HepG2 (cell line): ENCODE results near the gene AGRN. TPM values are rescaled to one million over a fixed set of nuclear protein-coding genes. Genes with fewer than 3 reads are reported as not detected.

Experiments
- ATAC-seq: fragments of 200-7000 bp; cut with Tn5 transposase; 3 replicates; pipeline ENCODE4 v1.9.1; 2020; ENCODE audit warnings: mild to moderate bottlenecking, moderate library complexity
- BruUV-seq: library from RNA; stranded (reverse); fragments of 400-500 nt; replicated peaks from 2 replicates; lab custom pipeline; 2021; lab: Mats Ljungman, UMichigan
- CTCF ChIA-PET: fragments of 300-600 bp; formaldehyde crosslinking; extraction: SDS; loops from one replicate; lab custom pipeline; 2021; ENCODE audit warnings: low total read pairs, inconsistent platforms, low intra/inter-chr PET ratio; lab: Yijun Ruan, JAX
- POLR2A ChIA-PET: fragments of 350-600 bp; sonication (Branson Sonifier 250); formaldehyde crosslinking; loops from one replicate; lab custom pipeline; 2020; ENCODE audit warnings: antibody characterized with exemption, inconsistent platforms; lab: Yijun Ruan, JAX
- DNase-seq: peaks from one replicate; pipeline ENCODE4 v3.0.0-alpha.2; 2015; ENCODE audit warnings: low spot score
- FAIRE-seq: peaks from 3 replicates; lab custom pipeline; 2011; peaks lifted over from hg19 to GRCh38; lab: Jason Lieb, UNC
- H2AFZ ChIP-seq: one replicate; pipeline ENCODE4 v1.6.1; 2011; ENCODE audit warnings: low read length, inconsistent platforms
- H3K27ac ChIP-seq: fragments of 300-600 bp; 3 replicates; pipeline ENCODE4 v1.8.0; 2011; ENCODE audit warnings: mixed run types, mild to moderate bottlenecking, mixed read lengths, low read length, inconsistent platforms; ENCODE audit not compliant: insufficient read depth; ENCODE audit errors: extremely low read length
- H3K27me3 ChIP-seq, 2 experiments: fragments of 200-600 bp in 1 of 2; 2 replicates in 1 of 2; 3 replicates in 1 of 2; pipeline versions ENCODE4 v1.6.0 to v1.8.0; 2011; ENCODE audit warnings: low read length in 2 of 2, mild to moderate bottlenecking in 2 of 2, moderate library complexity in 2 of 2, inconsistent platforms in 1 of 2; ENCODE audit not compliant: insufficient read depth in 2 of 2, control insufficient read depth in 1 of 2
- H3K36me3 ChIP-seq, 2 experiments: fragments of 200-600 bp in 1 of 2; replicated peaks in 1 of 2; 2 replicates in 1 of 2; 3 replicates in 1 of 2; pipeline versions ENCODE4 v1.5.1 to v1.8.0; 2011; ENCODE audit warnings: low read length in 2 of 2, inconsistent platforms in 1 of 2; ENCODE audit not compliant: insufficient read depth in 2 of 2, control insufficient read depth in 1 of 2
- H3K4me1 ChIP-seq: 2 replicates; pipeline ENCODE4 v1.5.1; 2012; ENCODE audit warnings: low read length, inconsistent platforms; ENCODE audit not compliant: insufficient read depth
- H3K4me2 ChIP-seq: 2 replicates; pipeline ENCODE4 v1.6.0; 2011; ENCODE audit warnings: low read depth, low read length, inconsistent platforms
- H3K4me3 ChIP-seq, 3 experiments: fragments of 200-600 bp in 1 of 3; sonication (generic), shearing (Covaris generic) in 1 of 3; replicated peaks in 1 of 3; 2 replicates each; pipeline ENCODE4 v1.5.1; 2011 to 2016; ENCODE audit warnings: low read length in 3 of 3, inconsistent platforms in 2 of 3, low read depth in 2 of 3, mild to moderate bottlenecking in 2 of 3, control low read depth in 1 of 3, mixed read lengths in 1 of 3; ENCODE audit not compliant: insufficient read depth in 1 of 3
- H3K79me2 ChIP-seq: one replicate; pipeline ENCODE4 v1.6.1; 2011; ENCODE audit warnings: low read length, inconsistent platforms; ENCODE audit not compliant: insufficient read depth
- H3K9ac ChIP-seq: 2 replicates; pipeline ENCODE4 v1.6.0; 2011; ENCODE audit warnings: mild to moderate bottlenecking, low read depth, low read length, inconsistent platforms; ENCODE audit not compliant: insufficient read depth
- H3K9me3 ChIP-seq: 2 replicates; pipeline ENCODE4 v1.5.1; 2012; ENCODE audit warnings: mild to moderate bottlenecking, low read length
- H4K20me1 ChIP-seq: 2 replicates; pipeline ENCODE4 v1.6.0; 2011; ENCODE audit warnings: inconsistent platforms, mild to moderate bottlenecking, low read length, moderate library complexity; ENCODE audit not compliant: insufficient read depth
- CBX2 ChIP-seq, 2 experiments: fragments of 200-600 bp in 1 of 2; sonication (generic); formaldehyde crosslinking in 1 of 2; IDR thresholded peaks; 2 replicates each; pipeline versions ENCODE4 v1.7.0 to v1.8.1; 2018 to 2022; ENCODE audit warnings: low read depth in 2 of 2, low read length in 1 of 2, mild to moderate bottlenecking in 1 of 2, missing genetic modification reagents in 1 of 2
- POLR2A ChIP-seq, 2 experiments: IDR thresholded peaks; 2 replicates each; pipeline ENCODE4 v1.6.1; 2011; ENCODE audit warnings: low read depth in 2 of 2, low read length in 2 of 2, mild to moderate bottlenecking in 1 of 2, moderate library complexity in 1 of 2; ENCODE audit not compliant: insufficient read depth in 1 of 2
- SAP130 ChIP-seq: IDR thresholded peaks from 2 replicates; pipeline ENCODE4 v1.6.1; 2016; ENCODE audit warnings: low read depth
- SIN3A ChIP-seq: IDR thresholded peaks from 2 replicates; pipeline ENCODE4 v1.6.1; 2011; ENCODE audit warnings: low read depth, mild to moderate bottlenecking, control low read depth, low read length, borderline replicate concordance
- TOPORS ChIP-seq: sonication (generic); formaldehyde crosslinking; IDR thresholded peaks from 2 replicates; pipeline ENCODE4 v1.8.0; 2023; ENCODE audit warnings: mild to moderate bottlenecking, missing genetic modification reagents
- ZFP82 ChIP-seq: sonication (generic); formaldehyde crosslinking; IDR thresholded peaks from 2 replicates; pipeline ENCODE4 v1.5.1; 2020; ENCODE audit warnings: mild to moderate bottlenecking, missing genetic modification reagents, borderline replicate concordance
- ZNF367 ChIP-seq: sonication (generic); formaldehyde crosslinking; IDR thresholded peaks from 2 replicates; pipeline ENCODE4 v1.4.0; 2020; ENCODE audit warnings: missing genetic modification reagents, borderline replicate concordance
- WGBS: methylation state at CpG from one replicate; pipeline ENCODE4 v1.1.6; 2017; ENCODE audit warnings: low lambda C conversion rate; 5-methylcytosine and 5-hydroxymethylcytosine counted together
- in situ Hi-C: cut with HindIII; loops from 2 replicates; pipeline ENCODE4 v1.10.0; 2017; ENCODE audit warnings: low pct_unique_long_range_greater_than_20kb; ENCODE audit not compliant: extremely low pct_ligation_motif_present
- intact Hi-C: fragments of 100-400 bp; cut with micrococcal nuclease; formaldehyde crosslinking; loops from one replicate; pipeline ENCODE4 v1.10.0; 2022; ENCODE audit not compliant: unreplicated experiment
- polyA plus RNA-seq, 8 experiments: library from polyadenylated mRNA; depleted of rRNA in 3 of 8; stranded (reverse) in 7 of 8; unstranded in 1 of 8; fragments of >200 nt; fragmentation: Illumina TruSeq in 4 of 8; extraction: Trizol in 4 of 8; gene quantifications; 2 replicates each; pipeline versions ENCODE4 v1.2.1 to v1.2.3, GENCODE V29; 2011 to 2016; ENCODE audit warnings: low read depth in 4 of 8, missing spikeins in 1 of 8, mixed read lengths in 1 of 8; ENCODE audit not compliant: insufficient read depth in 1 of 8
- total RNA-seq, 5 experiments: library from RNA; depleted of rRNA; stranded (reverse); fragments of >200 nt; fragmentation: Illumina TruSeq; extraction: Trizol; gene quantifications; 2 replicates each; pipeline ENCODE4 v1.2.3, GENCODE V29; 2016; ENCODE audit warnings: low read depth in 1 of 5
- TF ChIP-seq, protein P1 (sequence below): sonication (generic); formaldehyde crosslinking; IDR thresholded peaks from 2 replicates; pipeline ENCODE4 v1.8.0; 2023; ENCODE audit warnings: mild to moderate bottlenecking, missing genetic modification reagents
- TF ChIP-seq, protein P2 (sequence below): sonication (generic); formaldehyde crosslinking; IDR thresholded peaks from 2 replicates; pipeline ENCODE4 v1.4.0; 2020; ENCODE audit warnings: mild to moderate bottlenecking, missing genetic modification reagents, borderline replicate concordance
- TF ChIP-seq, protein P3 (sequence below): IDR thresholded peaks from 2 replicates; pipeline ENCODE4 v1.6.1; 2016; ENCODE audit warnings: missing genetic modification reagents, missing compliant biosample characterization

AGRN gene
- total and polyA plus RNA-seq, 2 of the 13 experiments (the other 11 are each of a cell fraction or from before 2014, with no cell fraction given): 29.8 to 65.2 TPM

DNA sequence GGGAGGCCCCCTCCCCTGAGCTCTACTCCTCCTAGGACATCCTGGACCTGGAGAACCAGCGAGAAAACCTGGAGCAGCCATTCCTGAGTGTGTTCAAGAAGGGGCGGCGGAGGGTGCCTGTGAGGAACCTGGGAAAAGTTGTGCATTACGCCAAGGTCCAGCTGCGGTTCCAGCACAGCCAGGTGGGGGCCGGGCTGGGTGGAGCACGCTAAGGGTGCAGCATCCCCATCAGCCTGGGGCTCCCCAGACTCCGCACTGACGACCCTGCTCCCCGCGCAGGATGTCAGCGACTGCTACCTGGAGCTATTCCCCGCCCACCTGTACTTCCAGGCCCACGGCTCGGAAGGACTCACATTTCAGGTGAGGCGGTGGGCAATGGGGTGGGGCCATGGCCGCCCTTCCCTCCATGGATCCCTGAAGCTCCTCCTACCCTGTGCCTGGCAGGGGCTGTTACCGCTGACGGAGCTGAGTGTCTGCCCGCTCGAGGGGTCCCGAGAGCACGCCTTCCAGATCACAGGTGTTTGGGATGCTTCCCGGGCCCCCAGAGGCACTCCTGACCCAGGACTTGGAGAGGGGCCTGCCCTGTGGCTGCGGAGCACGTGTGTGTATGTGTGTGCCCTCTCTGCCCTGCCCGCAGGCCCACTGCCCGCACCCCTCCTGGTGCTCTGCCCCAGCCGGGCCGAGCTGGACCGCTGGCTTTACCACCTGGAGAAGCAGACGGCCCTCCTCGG lies 49.5 kb upstream of the AGRN start:
- no peaks in the 10 kb centered on the region for H3K36me3 ChIP-seq
- no peaks in the 10 kb centered on the region for H4K20me1 ChIP-seq
- BruUV-seq: no TSS peak
- DNase-seq: no peak
- no peaks in the 10 kb centered on the region for H3K9me3 ChIP-seq
- TF ChIP-seq, protein P1, sequence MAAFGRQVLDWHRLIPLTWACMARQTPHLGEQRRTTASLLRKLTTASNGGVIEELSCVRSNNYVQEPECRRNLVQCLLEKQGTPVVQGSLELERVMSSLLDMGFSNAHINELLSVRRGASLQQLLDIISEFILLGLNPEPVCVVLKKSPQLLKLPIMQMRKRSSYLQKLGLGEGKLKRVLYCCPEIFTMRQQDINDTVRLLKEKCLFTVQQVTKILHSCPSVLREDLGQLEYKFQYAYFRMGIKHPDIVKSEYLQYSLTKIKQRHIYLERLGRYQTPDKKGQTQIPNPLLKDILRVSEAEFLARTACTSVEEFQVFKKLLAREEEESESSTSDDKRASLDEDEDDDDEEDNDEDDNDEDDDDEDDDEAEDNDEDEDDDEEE (CRISPR knock-in tag): no peak
- TF ChIP-seq SAP130 (CRISPR knock-in tag) (no peak), SIN3A (no peak), ZFP82 (CRISPR knock-in tag) (no peak)
- TF ChIP-seq, all 625 proteins: peak for 0
- Histone ChIP-seq H3K4me2 (no peak overlapping the region), H3K27ac (no peak overlapping the region), H3K4me1 (peaks cover 24% of the 10 kb centered on the region), H3K4me3 (no peak overlapping the region), H3K27me3 (no peaks in the 10 kb centered on the region; a peak in 1 of 5 replicates), H3K9ac (no peak overlapping the region), H2AFZ (no peak overlapping the region), H3K79me2 (no peaks in the 10 kb centered on the region)
- no peak for FAIRE-seq
- in situ Hi-C loops: no loop called here
- intact Hi-C loops: no loop called here
- WGBS: 91% methylated on average over 14 of the region's 33 CpGs
- CTCF ChIA-PET: no interaction called here
- no peak for ATAC-seq
- POLR2A ChIA-PET: no interaction called here

DNA sequence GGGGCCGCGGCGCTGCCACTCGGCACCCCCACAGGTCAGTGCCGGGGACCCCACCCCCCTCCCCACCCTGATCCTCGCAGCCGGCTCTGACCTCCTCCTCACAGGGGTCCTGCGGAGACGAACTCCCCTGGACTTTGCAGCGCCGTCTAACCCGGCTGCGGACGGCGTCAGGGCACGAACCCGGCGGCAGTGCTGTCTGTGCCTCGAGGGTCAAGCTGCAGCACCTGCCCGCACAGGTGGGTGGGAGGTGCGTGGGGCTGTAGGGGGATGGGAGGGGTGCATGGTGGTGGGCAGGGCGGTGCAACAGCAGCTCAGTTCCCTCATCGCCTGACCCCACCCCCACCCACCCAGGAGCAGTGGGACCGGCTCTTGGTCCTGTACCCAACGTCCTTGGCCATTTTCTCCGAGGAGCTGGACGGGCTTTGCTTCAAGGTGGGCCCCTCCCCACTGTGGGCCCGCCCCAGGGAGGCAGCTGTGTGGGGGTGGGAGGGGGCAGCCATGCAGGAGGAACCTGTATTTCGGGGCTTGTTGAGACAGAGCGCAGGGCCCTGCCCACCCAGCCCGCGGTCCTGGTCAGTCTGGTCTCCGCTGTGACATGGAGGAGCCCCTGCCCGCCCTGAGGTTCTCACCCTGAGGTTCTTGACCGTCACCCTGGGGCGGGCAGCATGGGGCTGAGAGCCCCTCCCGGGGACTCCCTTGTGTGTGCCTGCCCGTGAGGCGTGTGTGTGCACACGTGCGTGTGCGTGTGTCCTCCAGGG lies 48.8 kb upstream of the AGRN start:
- Histone ChIP-seq H3K9ac (no peak overlapping the region), H3K36me3 (no peaks in the 10 kb centered on the region), H3K4me3 (no peak overlapping the region), H3K4me2 (no peak overlapping the region), H3K4me1 (peaks cover 24% of the 10 kb centered on the region), H3K79me2 (no peaks in the 10 kb centered on the region), H3K27ac (no peak overlapping the region), H2AFZ (no peak overlapping the region), H3K27me3 (no peaks in the 10 kb centered on the region; a peak in 1 of 5 replicates), H4K20me1 (no peaks in the 10 kb centered on the region), H3K9me3 (no peaks in the 10 kb centered on the region)
- intact Hi-C loops: no loop called here
- ATAC-seq (no peak), FAIRE-seq (no peak), DNase-seq (no peak)
- 94% methylated on average over 18 of the region's 42 CpGs for WGBS
- POLR2A ChIA-PET: no interaction called here
- in situ Hi-C loops: no loop called here
- BruUV-seq: no TSS peak
- CTCF ChIA-PET: no interaction called here
- TF ChIP-seq, protein P2, sequence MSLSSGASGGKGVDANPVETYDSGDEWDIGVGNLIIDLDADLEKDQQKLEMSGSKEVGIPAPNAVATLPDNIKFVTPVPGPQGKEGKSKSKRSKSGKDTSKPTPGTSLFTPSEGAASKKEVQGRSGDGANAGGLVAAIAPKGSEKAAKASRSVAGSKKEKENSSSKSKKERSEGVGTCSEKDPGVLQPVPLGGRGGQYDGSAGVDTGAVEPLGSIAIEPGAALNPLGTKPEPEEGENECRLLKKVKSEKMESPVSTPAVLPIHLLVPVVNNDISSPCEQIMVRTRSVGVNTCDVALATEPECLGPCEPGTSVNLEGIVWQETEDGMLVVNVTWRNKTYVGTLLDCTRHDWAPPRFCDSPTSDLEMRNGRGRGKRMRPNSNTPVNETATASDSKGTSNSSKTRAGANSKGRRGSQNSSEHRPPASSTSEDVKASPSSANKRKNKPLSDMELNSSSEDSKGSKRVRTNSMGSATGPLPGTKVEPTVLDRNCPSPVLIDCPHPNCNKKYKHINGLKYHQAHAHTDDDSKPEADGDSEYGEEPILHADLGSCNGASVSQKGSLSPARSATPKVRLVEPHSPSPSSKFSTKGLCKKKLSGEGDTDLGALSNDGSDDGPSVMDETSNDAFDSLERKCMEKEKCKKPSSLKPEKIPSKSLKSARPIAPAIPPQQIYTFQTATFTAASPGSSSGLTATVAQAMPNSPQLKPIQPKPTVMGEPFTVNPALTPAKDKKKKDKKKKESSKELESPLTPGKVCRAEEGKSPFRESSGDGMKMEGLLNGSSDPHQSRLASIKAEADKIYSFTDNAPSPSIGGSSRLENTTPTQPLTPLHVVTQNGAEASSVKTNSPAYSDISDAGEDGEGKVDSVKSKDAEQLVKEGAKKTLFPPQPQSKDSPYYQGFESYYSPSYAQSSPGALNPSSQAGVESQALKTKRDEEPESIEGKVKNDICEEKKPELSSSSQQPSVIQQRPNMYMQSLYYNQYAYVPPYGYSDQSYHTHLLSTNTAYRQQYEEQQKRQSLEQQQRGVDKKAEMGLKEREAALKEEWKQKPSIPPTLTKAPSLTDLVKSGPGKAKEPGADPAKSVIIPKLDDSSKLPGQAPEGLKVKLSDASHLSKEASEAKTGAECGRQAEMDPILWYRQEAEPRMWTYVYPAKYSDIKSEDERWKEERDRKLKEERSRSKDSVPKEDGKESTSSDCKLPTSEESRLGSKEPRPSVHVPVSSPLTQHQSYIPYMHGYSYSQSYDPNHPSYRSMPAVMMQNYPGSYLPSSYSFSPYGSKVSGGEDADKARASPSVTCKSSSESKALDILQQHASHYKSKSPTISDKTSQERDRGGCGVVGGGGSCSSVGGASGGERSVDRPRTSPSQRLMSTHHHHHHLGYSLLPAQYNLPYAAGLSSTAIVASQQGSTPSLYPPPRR (CRISPR knock-in tag): no peak
- TF ChIP-seq TOPORS (CRISPR knock-in tag) (no peak), ZNF367 (no peak), CBX2 (IDR thresholded peaks at IDR 0.05; ENCODE audit: low read depth, low read length) (no peak), CBX2 (CRISPR knock-in tag; IDR thresholded peaks at IDR 0.05; ENCODE audit: low read depth) (no peak), POLR2A (IDR thresholded peaks at IDR 0.05; ENCODE audit: insufficient read depth in 1 of 2, low read depth in 2 of 2, low read length in 2 of 2) (peak in 1 of 2 experiments; percentile 14; a peak in 1 of 4 replicates)
- TF ChIP-seq, protein P3, sequence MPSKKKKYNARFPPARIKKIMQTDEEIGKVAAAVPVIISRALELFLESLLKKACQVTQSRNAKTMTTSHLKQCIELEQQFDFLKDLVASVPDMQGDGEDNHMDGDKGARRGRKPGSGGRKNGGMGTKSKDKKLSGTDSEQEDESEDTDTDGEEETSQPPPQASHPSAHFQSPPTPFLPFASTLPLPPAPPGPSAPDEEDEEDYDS (CRISPR knock-in tag): no peak
